ENCODE measurements around the gene CDK8. TPM values are rescaled to one million over a fixed set of nuclear protein-coding genes. Genes with fewer than 3 reads are reported as not detected.
A peak's percentile ranks its signal among the peaks of the same experiment; 100 is the strongest.

CDK8 gene
- total and polyA plus RNA-seq, 10 of the 15 experiments (the other 5 are each of a cell fraction or from before 2014, with no cell fraction given), result 8.6 to 23.5 (median 12.5) TPM

GRCh38 chr13:26221721-26222519, 32.0 kb upstream of the CDK8 start, which contains the start of gene RNF6 (continued):
- no peak for TF ChIP-seq ZBTB33 (IDR thresholded peaks at IDR 0.05)
- TF ChIP-seq HDGF (IDR thresholded peaks at IDR 0.05), result peak; percentile 21; the same call in 1 of the 2 replicates
- peak; percentile 72 for TF ChIP-seq GATAD2B (conservative IDR thresholded peaks at IDR 0.05; ENCODE audit: low read depth)
- no peak for TF ChIP-seq MYB (IDR thresholded peaks at IDR 0.05; ENCODE audit: borderline replicate concordance, low read depth, low read length)
- no peak for TF ChIP-seq MTA2 (IDR thresholded peaks at IDR 0.05; ENCODE audit: low read depth)
- no peak for TF ChIP-seq HDAC2 (IDR thresholded peaks at IDR 0.05)
- peak; percentile 93 for TF ChIP-seq NFYA (IDR thresholded peaks at IDR 0.05; ENCODE audit: borderline replicate concordance, low read depth, low read length)
- TF ChIP-seq, protein P1, sequence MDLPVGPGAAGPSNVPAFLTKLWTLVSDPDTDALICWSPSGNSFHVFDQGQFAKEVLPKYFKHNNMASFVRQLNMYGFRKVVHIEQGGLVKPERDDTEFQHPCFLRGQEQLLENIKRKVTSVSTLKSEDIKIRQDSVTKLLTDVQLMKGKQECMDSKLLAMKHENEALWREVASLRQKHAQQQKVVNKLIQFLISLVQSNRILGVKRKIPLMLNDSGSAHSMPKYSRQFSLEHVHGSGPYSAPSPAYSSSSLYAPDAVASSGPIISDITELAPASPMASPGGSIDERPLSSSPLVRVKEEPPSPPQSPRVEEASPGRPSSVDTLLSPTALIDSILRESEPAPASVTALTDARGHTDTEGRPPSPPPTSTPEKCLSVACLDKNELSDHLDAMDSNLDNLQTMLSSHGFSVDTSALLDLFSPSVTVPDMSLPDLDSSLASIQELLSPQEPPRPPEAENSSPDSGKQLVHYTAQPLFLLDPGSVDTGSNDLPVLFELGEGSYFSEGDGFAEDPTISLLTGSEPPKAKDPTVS (IDR thresholded peaks at IDR 0.05; ENCODE audit: low read depth, low read length), result no peak
- no peak for TF ChIP-seq SPI1 (IDR thresholded peaks at IDR 0.05; ENCODE audit: borderline replicate concordance, insufficient read depth, low read depth, low read length)
- no peak for TF ChIP-seq MLLT1 (IDR thresholded peaks at IDR 0.05)
- TF ChIP-seq TAF1 (IDR thresholded peaks at IDR 0.05; ENCODE audit: borderline replicate concordance, low read depth, low read length), result peak; percentile 98
- TF ChIP-seq, protein P2, sequence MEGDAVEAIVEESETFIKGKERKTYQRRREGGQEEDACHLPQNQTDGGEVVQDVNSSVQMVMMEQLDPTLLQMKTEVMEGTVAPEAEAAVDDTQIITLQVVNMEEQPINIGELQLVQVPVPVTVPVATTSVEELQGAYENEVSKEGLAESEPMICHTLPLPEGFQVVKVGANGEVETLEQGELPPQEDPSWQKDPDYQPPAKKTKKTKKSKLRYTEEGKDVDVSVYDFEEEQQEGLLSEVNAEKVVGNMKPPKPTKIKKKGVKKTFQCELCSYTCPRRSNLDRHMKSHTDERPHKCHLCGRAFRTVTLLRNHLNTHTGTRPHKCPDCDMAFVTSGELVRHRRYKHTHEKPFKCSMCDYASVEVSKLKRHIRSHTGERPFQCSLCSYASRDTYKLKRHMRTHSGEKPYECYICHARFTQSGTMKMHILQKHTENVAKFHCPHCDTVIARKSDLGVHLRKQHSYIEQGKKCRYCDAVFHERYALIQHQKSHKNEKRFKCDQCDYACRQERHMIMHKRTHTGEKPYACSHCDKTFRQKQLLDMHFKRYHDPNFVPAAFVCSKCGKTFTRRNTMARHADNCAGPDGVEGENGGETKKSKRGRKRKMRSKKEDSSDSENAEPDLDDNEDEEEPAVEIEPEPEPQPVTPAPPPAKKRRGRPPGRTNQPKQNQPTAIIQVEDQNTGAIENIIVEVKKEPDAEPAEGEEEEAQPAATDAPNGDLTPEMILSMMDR (IDR thresholded peaks at IDR 0.05 in 2 of 3, conservative IDR thresholded peaks at IDR 0.05 in 1 of 3; ENCODE audit: control insufficient read depth in 2 of 3, extremely low read depth in 1 of 3, insufficient read depth in 1 of 3, low read depth in 3 of 3, low read length in 3 of 3), result no peak
- TF ChIP-seq SIN3A (IDR thresholded peaks at IDR 0.05; ENCODE audit: low read depth, low read length), result 0 out of 2 replicates have a peak, but pooled peaks have one; percentile 31
- peak; percentile 80 for TF ChIP-seq ASH2L (IDR thresholded peaks at IDR 0.05; ENCODE audit: borderline replicate concordance, low read depth)
- no peak; the same call in 1 of the 2 replicates for TF ChIP-seq POLR2AphosphoS2 (IDR thresholded peaks at IDR 0.05; ENCODE audit: low read depth, low read length)
- TF ChIP-seq CUX1 (IDR thresholded peaks at IDR 0.05; ENCODE audit: insufficient replicate concordance, low read depth, low read length), result no peak

All from GM12878 (cell line).